Measurements from ENCODE around the gene MTHFD1.

The MTHFD1 gene

GRCh38 chr14:64434528-64434927 lies 46.4 kb downstream of the MTHFD1 start:
- DNase-seq (ENCODE audit: extremely low read depth, insufficient read length) = no peak
- Histone ChIP-seq H3K36me3 (ENCODE audit: control insufficient read depth, insufficient read depth, low read length) (peaks cover 16% of the 10 kb centered on the region), H3K27me3 (replicated peaks; ENCODE audit: control insufficient read depth, insufficient read depth, low read length) (no peaks in the 10 kb centered on the region), H3K4me3 (replicated peaks; ENCODE audit: low read depth, low read length) (no peak overlapping the region)
- TF ChIP-seq CTCF (IDR thresholded peaks at IDR 0.05; ENCODE audit: insufficient read depth, low read length, poor library complexity, severe bottlenecking) = no peak

GRCh38 chr14:64438181-64438841 lies 50.2 kb downstream of the MTHFD1 start:
- Histone ChIP-seq H3K27me3 (replicated peaks; ENCODE audit: control insufficient read depth, insufficient read depth, low read length) (no peaks in the 10 kb centered on the region), H3K36me3 (ENCODE audit: control insufficient read depth, insufficient read depth, low read length) (peaks cover 8% of the 10 kb centered on the region), H3K4me3 (replicated peaks; ENCODE audit: low read depth, low read length) (no peak overlapping the region)
- DNase-seq (ENCODE audit: extremely low read depth, insufficient read length) = no peak
- TF ChIP-seq CTCF (IDR thresholded peaks at IDR 0.05; ENCODE audit: insufficient read depth, low read length, poor library complexity, severe bottlenecking) = no peak

DNA sequence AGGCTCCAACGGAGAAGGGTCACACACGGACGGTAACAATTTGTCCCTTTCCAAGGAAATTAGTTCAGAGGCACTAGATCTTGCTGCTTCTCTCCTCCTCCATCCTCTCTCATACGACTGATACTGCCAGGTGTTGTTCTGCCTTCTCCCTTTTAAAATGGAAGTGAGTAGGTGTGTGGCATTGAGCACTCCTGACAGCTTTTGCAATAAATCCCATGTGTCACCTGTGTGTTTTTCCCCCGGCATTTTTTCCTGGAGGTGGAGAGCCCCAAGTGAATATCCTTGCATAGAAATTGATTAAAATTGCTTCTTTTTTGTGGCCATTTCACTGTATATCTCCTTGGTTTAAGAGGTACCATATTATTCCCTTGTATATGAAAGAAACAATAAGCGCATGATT lies 51.0 kb downstream of the MTHFD1 start:
- no peak overlapping the region for H3K4me3 ChIP-seq (replicated peaks; ENCODE audit: low read depth, low read length)
- peaks cover 8% of the 10 kb centered on the region for H3K36me3 ChIP-seq (ENCODE audit: control insufficient read depth, insufficient read depth, low read length)
- TF ChIP-seq CTCF (IDR thresholded peaks at IDR 0.05; ENCODE audit: insufficient read depth, low read length, poor library complexity, severe bottlenecking) = no peak
- DNase-seq (ENCODE audit: extremely low read depth, insufficient read length) = no peak
- no peaks in the 10 kb centered on the region for H3K27me3 ChIP-seq (replicated peaks; ENCODE audit: control insufficient read depth, insufficient read depth, low read length)

DNA sequence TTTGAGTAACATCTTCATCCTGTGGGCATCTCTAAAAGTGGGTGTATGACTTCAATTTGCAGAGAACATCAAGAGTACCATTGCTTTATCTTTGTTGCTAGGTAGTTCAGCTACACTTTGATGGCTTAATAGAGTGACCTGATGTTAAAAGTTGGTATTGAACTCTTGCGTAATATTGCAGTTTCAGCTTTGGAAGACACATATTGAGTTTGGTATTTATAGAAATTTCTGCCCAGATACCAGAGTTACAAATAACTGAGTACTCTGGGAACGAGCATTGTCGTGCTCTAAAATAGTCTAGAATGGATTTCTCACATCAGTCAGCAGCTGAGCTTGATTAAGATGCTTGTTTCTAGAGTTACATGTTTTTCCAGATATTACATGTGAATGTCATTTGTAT lies 52.3 kb downstream of the MTHFD1 start:
- Histone ChIP-seq H3K36me3 (ENCODE audit: control insufficient read depth, insufficient read depth, low read length) (peaks cover 10% of the 10 kb centered on the region), H3K27me3 (replicated peaks; ENCODE audit: control insufficient read depth, insufficient read depth, low read length) (no peaks in the 10 kb centered on the region), H3K4me3 (replicated peaks; ENCODE audit: low read depth, low read length) (no peak overlapping the region)
- no peak for DNase-seq (ENCODE audit: extremely low read depth, insufficient read length)
- TF ChIP-seq CTCF (IDR thresholded peaks at IDR 0.05; ENCODE audit: insufficient read depth, low read length, poor library complexity, severe bottlenecking) = no peak

GRCh38 chr14:64442300-64442988 lies 54.3 kb downstream of the MTHFD1 start:
- DNase-seq (ENCODE audit: extremely low read depth, insufficient read length) = no peak
- no peak for TF ChIP-seq CTCF (IDR thresholded peaks at IDR 0.05; ENCODE audit: insufficient read depth, low read length, poor library complexity, severe bottlenecking)
- Histone ChIP-seq H3K4me3 (replicated peaks; ENCODE audit: low read depth, low read length) (no peak overlapping the region), H3K27me3 (replicated peaks; ENCODE audit: control insufficient read depth, insufficient read depth, low read length) (no peaks in the 10 kb centered on the region), H3K36me3 (ENCODE audit: control insufficient read depth, insufficient read depth, low read length) (peaks cover 9% of the 10 kb centered on the region)
